Neural progenitor cell (in vitro differentiated cells): ENCODE measurements around the gene MR1.

ENCODE experiments used
- EZH2 ChIP-seq: fragments of 200-600 bp; sonication (generic); IDR thresholded peaks from 2 replicates; pipeline ENCODE4 v1.6.1; 2017; ENCODE audit warnings: antibody characterized with exemption, mild to moderate bottlenecking, moderate library complexity
- TF ChIP-seq, protein P1 (sequence below): fragments of 200-600 bp; sonication (generic); IDR thresholded peaks from 2 replicates; pipeline ENCODE4 v1.5.1; 2017; ENCODE audit warnings: antibody characterized with exemption, mild to moderate bottlenecking

DNA sequence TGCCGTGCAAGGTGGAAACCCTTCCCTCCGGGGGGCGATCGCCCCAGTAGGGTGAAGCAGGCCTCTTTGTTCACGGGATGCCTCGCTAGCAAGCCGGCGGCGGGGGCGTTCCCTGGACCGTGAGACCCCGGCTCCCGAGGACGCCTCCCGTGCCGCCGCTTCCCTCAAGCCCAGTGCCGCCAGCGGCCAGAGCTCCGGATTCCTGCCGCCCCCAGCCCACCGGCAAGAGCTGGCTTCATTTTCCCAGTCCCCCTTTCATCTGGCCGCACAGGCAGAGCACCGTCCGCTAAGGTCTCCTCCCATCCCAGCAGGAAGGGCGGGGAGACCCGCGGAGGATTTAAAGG lies 71.0 kb downstream of the MR1 start:
- no peak for TF ChIP-seq EZH2
- TF ChIP-seq, protein P1, sequence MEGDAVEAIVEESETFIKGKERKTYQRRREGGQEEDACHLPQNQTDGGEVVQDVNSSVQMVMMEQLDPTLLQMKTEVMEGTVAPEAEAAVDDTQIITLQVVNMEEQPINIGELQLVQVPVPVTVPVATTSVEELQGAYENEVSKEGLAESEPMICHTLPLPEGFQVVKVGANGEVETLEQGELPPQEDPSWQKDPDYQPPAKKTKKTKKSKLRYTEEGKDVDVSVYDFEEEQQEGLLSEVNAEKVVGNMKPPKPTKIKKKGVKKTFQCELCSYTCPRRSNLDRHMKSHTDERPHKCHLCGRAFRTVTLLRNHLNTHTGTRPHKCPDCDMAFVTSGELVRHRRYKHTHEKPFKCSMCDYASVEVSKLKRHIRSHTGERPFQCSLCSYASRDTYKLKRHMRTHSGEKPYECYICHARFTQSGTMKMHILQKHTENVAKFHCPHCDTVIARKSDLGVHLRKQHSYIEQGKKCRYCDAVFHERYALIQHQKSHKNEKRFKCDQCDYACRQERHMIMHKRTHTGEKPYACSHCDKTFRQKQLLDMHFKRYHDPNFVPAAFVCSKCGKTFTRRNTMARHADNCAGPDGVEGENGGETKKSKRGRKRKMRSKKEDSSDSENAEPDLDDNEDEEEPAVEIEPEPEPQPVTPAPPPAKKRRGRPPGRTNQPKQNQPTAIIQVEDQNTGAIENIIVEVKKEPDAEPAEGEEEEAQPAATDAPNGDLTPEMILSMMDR = peak; percentile 19
